Inferior parietal cortex (tissue), 1 donor: ENCODE data around the gene GRIN1.

Experiments used
- DNase-seq: peaks from one replicate; pipeline ENCODE4 v3.0.0-alpha.2; 2016; ENCODE audit errors: extremely low spot score

GRIN1 gene

DNA sequence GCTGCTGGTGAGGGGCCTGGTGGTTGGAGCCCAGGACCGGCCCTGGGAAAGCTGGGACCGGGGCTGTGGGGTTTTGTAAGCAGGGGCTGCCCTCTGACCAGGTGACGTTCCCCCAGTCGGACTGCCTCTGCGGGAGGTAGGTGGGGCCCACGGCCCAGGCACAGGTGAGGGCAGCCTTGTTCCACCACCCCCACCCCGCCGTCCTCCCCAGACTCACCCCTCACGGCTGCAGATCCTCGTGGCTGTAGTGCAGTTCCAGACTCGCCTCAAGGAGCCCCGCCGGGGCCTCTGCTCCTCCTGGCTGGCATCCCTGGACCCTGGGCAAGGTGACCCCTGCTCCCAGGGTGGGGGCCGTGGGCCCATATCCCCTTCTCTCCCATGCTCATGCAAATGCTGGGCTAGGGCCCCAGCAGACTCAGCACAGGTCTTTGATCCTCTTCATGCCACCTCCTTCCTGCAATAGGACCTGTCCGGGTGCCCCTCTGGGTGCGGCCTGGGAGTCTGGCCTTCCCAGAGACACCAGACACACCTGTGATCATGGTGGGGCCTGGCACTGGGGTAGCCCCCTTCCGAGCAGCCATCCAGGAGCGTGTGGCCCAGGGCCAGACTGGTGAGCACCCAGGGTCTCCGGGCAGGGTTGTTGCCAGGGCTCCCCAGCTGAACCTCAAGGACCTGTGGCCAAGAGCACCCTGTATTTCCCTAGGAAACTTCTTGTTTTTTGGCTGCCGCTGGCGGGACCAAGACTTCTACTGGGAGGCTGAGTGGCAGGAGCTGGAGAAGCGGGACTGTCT lies 76.4 kb downstream of the GRIN1 start:
- no peak for DNase-seq

DNA sequence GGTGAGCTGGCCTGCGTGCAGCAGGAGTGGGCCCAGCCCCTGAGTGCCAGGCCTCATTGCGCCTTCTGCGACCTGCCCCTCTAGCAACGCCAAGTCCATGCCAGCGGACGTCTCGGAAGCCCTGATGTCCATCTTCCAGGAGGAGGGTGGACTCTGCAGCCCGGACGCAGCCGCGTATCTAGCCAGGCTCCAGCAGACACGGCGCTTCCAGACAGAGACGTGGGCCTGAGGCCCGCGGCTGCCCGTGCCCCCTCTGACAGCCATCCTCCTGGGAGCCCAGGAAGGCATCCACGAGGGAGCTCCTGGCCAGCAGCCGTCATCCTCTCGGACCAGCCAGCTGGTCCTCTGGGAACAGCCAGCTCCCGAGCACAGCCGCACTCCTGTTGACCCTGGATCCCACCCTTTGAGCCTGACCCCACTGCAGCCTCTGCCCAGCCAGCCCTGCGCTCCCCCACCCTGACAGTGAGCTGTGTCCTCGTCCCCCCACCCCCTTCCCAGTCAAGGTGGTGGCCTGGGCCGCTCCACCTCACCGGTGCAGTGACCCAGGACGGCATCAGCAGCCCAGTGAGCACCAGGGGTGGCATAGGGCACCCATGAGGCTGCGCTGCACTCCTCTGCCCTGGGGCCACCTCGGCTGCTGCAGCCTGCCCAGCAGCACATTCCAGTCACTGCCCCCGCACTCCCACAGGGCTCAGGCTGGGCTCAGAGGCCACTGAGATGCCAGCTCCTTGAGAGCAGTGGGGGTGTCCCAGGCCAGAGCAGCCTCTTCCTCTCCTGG lies 77.4 kb downstream of the GRIN1 start:
- DNase-seq: no peak

DNA sequence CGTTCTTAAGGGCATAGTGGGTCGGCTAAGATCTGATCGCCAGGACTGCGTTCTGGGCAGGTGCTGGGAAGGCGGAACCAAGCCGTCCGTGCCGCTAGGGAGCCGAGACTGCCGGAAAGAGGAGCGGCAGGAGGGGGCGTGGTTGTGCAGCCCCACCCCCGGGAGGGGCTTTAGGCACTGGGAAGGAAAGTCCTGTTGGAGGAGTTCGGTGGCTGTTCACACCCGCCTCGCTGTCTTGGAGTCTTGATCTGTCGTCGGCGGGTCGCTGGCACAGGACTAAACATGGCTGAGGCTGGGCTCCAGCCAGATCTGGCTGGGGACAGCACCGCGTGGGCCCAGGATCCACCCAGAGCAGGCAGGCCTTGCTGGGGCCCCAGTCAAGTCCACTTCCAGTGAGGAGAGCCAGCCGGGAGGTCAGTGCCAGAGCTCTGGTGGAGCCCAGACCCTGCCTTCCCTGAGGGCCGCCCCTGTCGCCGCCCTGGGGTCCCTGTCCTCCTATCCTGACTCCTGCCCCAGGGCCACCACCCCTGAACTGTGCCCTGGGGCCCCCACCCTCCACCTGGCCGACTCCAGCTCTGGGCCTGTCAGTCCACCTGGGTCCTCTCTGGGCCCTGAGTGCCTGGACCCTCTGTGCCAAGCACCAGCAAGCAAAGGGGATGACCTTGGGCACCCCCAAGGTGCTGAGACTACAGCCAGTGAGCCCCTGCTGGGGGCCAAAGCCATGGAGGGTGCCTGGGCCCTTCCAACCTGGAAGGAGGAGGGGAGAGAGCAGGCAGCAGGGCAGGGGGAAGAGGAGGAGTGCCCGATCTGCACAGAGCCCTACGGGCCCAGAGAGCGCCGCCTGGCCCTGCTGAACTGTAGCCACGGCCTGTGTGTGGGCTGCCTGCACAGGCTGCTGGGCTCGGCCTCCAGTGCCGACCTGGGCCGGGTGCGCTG lies 78.6 kb downstream of the GRIN1 start:
- DNase-seq: no peak

DNA sequence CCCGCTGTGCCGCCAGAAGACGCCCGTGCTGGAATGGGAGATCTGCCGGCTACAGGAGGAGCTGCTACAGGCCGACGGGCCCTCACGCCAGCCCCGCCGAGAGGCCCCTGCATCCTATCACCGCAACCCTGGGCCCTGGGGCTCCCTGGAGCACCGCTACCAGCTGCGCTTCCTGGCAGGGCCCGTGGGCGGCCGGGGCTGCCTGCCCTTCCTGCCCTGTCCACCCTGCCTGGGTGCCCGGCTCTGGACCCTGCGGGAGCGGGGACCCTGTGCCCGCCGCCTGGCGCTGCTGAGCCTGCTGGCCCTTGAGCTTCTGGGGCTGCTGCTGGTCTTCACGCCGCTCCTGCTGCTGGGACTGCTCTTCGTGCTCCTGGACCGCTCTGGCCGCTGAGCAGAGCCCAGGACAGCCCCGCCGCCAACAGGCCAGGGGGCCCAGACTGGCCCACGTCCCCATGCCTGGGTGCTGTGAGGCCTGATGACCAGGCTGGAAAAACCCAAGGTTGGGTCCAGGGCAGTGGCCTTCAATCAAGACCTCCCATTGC lies 79.3 kb downstream of the GRIN1 start:
- DNase-seq: no peak
